Measurements from ENCODE around the gene EFHD2.

The EFHD2 gene

GRCh38 chr1:15442759-15443158 lies 33.1 kb downstream of the EFHD2 start:
- TF ChIP-seq, protein P1, sequence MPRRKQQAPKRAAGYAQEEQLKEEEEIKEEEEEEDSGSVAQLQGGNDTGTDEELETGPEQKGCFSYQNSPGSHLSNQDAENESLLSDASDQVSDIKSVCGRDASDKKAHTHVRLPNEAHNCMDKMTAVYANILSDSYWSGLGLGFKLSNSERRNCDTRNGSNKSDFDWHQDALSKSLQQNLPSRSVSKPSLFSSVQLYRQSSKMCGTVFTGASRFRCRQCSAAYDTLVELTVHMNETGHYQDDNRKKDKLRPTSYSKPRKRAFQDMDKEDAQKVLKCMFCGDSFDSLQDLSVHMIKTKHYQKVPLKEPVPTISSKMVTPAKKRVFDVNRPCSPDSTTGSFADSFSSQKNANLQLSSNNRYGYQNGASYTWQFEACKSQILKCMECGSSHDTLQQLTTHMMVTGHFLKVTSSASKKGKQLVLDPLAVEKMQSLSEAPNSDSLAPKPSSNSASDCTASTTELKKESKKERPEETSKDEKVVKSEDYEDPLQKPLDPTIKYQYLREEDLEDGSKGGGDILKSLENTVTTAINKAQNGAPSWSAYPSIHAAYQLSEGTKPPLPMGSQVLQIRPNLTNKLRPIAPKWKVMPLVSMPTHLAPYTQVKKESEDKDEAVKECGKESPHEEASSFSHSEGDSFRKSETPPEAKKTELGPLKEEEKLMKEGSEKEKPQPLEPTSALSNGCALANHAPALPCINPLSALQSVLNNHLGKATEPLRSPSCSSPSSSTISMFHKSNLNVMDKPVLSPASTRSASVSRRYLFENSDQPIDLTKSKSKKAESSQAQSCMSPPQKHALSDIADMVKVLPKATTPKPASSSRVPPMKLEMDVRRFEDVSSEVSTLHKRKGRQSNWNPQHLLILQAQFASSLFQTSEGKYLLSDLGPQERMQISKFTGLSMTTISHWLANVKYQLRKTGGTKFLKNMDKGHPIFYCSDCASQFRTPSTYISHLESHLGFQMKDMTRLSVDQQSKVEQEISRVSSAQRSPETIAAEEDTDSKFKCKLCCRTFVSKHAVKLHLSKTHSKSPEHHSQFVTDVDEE (CRISPR knock-in tag; IDR thresholded peaks at IDR 0.05) = no peak
- TF ChIP-seq CREB5 (CRISPR knock-in tag; IDR thresholded peaks at IDR 0.05; ENCODE audit: low read depth) = no peak
- no peak for TF ChIP-seq OSR1 (CRISPR knock-in tag; IDR thresholded peaks at IDR 0.05)
- no peak for TF ChIP-seq BACH2 (CRISPR knock-in tag; IDR thresholded peaks at IDR 0.05; ENCODE audit: borderline replicate concordance)
- no peak for TF ChIP-seq GLIS3 (CRISPR knock-in tag; IDR thresholded peaks at IDR 0.05)
- TF ChIP-seq, protein P2, sequence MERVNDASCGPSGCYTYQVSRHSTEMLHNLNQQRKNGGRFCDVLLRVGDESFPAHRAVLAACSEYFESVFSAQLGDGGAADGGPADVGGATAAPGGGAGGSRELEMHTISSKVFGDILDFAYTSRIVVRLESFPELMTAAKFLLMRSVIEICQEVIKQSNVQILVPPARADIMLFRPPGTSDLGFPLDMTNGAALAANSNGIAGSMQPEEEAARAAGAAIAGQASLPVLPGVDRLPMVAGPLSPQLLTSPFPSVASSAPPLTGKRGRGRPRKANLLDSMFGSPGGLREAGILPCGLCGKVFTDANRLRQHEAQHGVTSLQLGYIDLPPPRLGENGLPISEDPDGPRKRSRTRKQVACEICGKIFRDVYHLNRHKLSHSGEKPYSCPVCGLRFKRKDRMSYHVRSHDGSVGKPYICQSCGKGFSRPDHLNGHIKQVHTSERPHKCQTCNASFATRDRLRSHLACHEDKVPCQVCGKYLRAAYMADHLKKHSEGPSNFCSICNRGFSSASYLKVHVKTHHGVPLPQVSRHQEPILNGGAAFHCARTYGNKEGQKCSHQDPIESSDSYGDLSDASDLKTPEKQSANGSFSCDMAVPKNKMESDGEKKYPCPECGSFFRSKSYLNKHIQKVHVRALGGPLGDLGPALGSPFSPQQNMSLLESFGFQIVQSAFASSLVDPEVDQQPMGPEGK (CRISPR knock-in tag; IDR thresholded peaks at IDR 0.05; ENCODE audit: borderline replicate concordance) = no peak
- no peak for TF ChIP-seq ZFP3 (CRISPR knock-in tag; IDR thresholded peaks at IDR 0.05)
- no peak for ATAC-seq

GRCh38 chr1:15443281-15443680 lies 33.6 kb downstream of the EFHD2 start:
- ATAC-seq = no peak
- no peak for TF ChIP-seq ZFP3 (CRISPR knock-in tag; IDR thresholded peaks at IDR 0.05)
- no peak for TF ChIP-seq TCF4 (CRISPR knock-in tag; IDR thresholded peaks at IDR 0.05; ENCODE audit: borderline replicate concordance)
- TF ChIP-seq PPARA (CRISPR knock-in tag; IDR thresholded peaks at IDR 0.05; ENCODE audit: borderline replicate concordance) = no peak
- TF ChIP-seq ESRRG (CRISPR knock-in tag; IDR thresholded peaks at IDR 0.05) = no peak
- TF ChIP-seq GLIS3 (CRISPR knock-in tag; IDR thresholded peaks at IDR 0.05) = no peak
- TF ChIP-seq, protein P2 (CRISPR knock-in tag; IDR thresholded peaks at IDR 0.05; ENCODE audit: borderline replicate concordance) = no peak
- no peak for TF ChIP-seq ZNF8 (CRISPR knock-in tag; IDR thresholded peaks at IDR 0.05)
- TF ChIP-seq ZFP30 (CRISPR knock-in tag; IDR thresholded peaks at IDR 0.05) = no peak
- no peak for TF ChIP-seq ZNF565 (CRISPR knock-in tag; conservative IDR thresholded peaks at IDR 0.05; ENCODE audit: low read depth)
- TF ChIP-seq ZC3H10 (CRISPR knock-in tag; IDR thresholded peaks at IDR 0.05) = no peak
- no peak for TF ChIP-seq CREB5 (CRISPR knock-in tag; IDR thresholded peaks at IDR 0.05; ENCODE audit: low read depth)
- no peak for TF ChIP-seq OSR1 (CRISPR knock-in tag; IDR thresholded peaks at IDR 0.05)
- TF ChIP-seq, protein P3, sequence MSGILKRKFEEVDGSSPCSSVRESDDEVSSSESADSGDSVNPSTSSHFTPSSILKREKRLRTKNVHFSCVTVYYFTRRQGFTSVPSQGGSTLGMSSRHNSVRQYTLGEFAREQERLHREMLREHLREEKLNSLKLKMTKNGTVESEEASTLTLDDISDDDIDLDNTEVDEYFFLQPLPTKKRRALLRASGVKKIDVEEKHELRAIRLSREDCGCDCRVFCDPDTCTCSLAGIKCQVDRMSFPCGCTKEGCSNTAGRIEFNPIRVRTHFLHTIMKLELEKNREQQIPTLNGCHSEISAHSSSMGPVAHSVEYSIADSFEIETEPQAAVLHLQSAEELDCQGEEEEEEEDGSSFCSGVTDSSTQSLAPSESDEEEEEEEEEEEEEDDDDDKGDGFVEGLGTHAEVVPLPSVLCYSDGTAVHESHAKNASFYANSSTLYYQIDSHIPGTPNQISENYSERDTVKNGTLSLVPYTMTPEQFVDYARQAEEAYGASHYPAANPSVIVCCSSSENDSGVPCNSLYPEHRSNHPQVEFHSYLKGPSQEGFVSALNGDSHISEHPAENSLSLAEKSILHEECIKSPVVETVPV (CRISPR knock-in tag; IDR thresholded peaks at IDR 0.05) = no peak
- no peak for TF ChIP-seq RARB (CRISPR knock-in tag; IDR thresholded peaks at IDR 0.05)

DNA sequence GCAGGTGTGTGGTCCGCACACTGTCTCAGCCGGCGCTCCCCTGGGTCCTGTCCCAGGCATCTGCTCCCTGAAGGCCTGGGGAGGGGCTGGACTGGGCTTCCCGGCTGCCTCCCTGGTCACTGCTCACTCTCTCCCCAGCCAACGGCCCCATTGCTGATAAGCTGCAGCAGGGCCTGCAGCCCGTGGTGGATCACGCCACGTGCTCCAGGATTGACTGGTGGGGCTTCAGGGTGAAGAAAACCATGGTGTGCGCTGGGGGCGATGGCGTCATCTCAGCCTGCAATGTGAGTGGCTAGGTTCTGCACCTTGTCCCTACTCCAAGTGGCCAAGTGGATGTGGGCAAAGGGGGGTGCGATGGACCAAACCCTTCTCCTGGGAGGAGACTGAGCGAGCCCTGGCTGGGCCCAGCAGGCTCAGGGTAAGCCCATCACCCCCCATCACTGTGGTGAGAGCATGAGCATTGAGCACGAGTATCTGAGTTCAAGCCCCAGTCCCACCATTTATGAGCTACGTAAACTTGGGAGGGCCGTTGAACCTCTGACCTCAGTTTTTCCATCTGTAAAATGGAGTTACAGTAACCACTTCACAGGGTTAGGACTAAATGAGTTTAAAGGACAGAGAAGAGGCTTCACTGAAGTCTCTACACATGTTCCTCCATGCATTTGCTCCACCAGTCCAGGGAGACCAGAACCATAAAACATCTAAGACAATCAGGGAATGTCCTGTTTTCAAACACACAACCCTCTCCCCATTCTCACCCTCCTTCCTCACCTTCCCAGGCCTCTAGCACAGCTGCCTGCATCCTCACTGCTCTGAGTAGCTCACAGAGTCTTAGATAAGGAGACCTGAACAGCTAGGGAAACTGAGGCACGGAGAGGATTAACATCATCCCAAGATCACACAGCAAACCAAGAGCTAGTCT lies 35.0 kb downstream of the EFHD2 start:
- TF ChIP-seq TCF4 (CRISPR knock-in tag; IDR thresholded peaks at IDR 0.05; ENCODE audit: borderline replicate concordance) (no peak), ZFP3 (CRISPR knock-in tag; IDR thresholded peaks at IDR 0.05) (no peak), OSR1 (CRISPR knock-in tag; IDR thresholded peaks at IDR 0.05) (no peak), SNAI2 (CRISPR knock-in tag; IDR thresholded peaks at IDR 0.05) (no peak), ZFP30 (CRISPR knock-in tag; IDR thresholded peaks at IDR 0.05) (no peak), PPARA (CRISPR knock-in tag; IDR thresholded peaks at IDR 0.05; ENCODE audit: borderline replicate concordance) (no peak), TOX (CRISPR knock-in tag; IDR thresholded peaks at IDR 0.05; ENCODE audit: borderline replicate concordance) (no peak), CREB5 (CRISPR knock-in tag; IDR thresholded peaks at IDR 0.05; ENCODE audit: low read depth) (no peak)
- ATAC-seq = no peak

Data from SK-N-SH treated with all-trans-retinoic acid at 6 μM for 48 hours (cell line).